VCaP (cell line): ENCODE data around the gene COL27A1.

Source experiments
- H3K27ac ChIP-seq: fragments of 450-650 bp; 2 replicates; pipeline ENCODE4 v1.5.1; 2017
- TF ChIP-seq, protein P1 (sequence below): fragments of 450-650 bp; conservative IDR thresholded peaks from 2 replicates; pipeline ENCODE4 v1.5.1; 2017; ENCODE audit warnings: mild to moderate bottlenecking, moderate library complexity

Gene COL27A1

GRCh38 chr9:114355821-114356220 is 200.5 kb downstream of the COL27A1 start:
- H3K27ac ChIP-seq = no peak overlapping the region
- TF ChIP-seq, protein P1, sequence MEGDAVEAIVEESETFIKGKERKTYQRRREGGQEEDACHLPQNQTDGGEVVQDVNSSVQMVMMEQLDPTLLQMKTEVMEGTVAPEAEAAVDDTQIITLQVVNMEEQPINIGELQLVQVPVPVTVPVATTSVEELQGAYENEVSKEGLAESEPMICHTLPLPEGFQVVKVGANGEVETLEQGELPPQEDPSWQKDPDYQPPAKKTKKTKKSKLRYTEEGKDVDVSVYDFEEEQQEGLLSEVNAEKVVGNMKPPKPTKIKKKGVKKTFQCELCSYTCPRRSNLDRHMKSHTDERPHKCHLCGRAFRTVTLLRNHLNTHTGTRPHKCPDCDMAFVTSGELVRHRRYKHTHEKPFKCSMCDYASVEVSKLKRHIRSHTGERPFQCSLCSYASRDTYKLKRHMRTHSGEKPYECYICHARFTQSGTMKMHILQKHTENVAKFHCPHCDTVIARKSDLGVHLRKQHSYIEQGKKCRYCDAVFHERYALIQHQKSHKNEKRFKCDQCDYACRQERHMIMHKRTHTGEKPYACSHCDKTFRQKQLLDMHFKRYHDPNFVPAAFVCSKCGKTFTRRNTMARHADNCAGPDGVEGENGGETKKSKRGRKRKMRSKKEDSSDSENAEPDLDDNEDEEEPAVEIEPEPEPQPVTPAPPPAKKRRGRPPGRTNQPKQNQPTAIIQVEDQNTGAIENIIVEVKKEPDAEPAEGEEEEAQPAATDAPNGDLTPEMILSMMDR = no peak

DNA sequence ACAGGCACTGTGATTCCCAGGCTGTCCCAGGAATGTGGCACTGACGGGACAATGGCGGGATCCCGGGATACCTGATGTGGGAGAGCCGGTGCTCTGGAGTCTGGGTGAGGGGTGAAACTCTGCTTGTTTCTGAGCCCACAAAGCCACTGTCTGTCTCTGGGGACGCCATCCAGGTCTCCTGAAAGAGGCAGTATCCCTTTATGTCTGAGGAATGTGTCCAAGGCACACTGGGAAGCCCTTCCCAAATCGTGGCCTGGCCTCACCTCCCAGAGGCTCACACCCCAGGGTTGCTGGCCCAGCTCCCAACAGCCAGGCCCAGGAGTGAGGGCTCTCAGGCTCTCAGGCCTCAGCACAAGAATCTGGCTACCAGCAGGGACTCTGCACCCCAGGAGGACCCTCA is 201.5 kb downstream of the COL27A1 start:
- no peak overlapping the region for H3K27ac ChIP-seq
- TF ChIP-seq, protein P1 = no peak

GRCh38 chr9:114357360-114357759 is 202.0 kb downstream of the COL27A1 start:
- TF ChIP-seq, protein P1 = no peak

GRCh38 chr9:114357911-114358328 is 202.6 kb downstream of the COL27A1 start:
- no peak overlapping the region for H3K27ac ChIP-seq

More at GRCh38 chr9:114357360-114357759, 202.0 kb downstream of the COL27A1 start:
- H3K27ac ChIP-seq = no peak overlapping the region

DNA sequence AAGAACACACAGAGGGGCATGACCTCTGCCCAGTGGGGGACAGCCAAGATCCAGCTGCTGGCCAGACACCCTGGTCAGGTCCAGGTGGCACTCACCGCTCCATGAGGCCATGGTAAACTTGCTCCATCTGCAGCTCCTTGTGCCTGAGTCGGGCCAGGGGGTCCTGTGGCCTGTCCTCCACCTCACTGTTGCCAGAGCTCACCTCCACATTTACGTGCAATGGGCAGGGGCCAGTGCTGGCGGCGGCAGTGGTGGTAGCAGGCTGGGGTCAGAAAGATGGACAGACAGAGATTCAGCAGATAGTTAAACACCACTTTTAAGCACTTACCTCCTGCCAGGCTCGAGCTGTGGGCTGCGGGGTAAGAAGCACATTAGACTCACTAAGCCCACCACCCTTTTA is 204.5 kb downstream of the COL27A1 start:
- TF ChIP-seq, protein P1 = no peak
- no peak overlapping the region for H3K27ac ChIP-seq

More at GRCh38 chr9:114357911-114358328, 202.6 kb downstream of the COL27A1 start:
- TF ChIP-seq, protein P1 = no peak

GRCh38 chr9:114361542-114361941 is 206.2 kb downstream of the COL27A1 start:
- no peak overlapping the region for H3K27ac ChIP-seq
- TF ChIP-seq, protein P1 = no peak
